MG63 (cell line): Measurements from ENCODE around the gene CDC7. TPM values are rescaled to one million over a fixed set of nuclear protein-coding genes. Genes with fewer than 3 reads are reported as not detected.

Experiments used
- DNase-seq: peaks from one replicate; pipeline ENCODE4 v3.0.0-alpha.2; 2020
- H3K27me3 ChIP-seq: fragments of 250-450 bp; sonication (Bioruptor Pico); 2 replicates; pipeline ENCODE4 v1.5.1; 2020; ENCODE audit warnings: mild to moderate bottlenecking, moderate library complexity
- H3K36me3 ChIP-seq: fragments of 250-450 bp; sonication (Bioruptor Pico); 2 replicates; pipeline ENCODE4 v1.5.1; 2020; ENCODE audit warnings: mild to moderate bottlenecking, moderate library complexity
- H3K4me3 ChIP-seq: fragments of 250-450 bp; sonication (Bioruptor Pico); 2 replicates; pipeline ENCODE4 v1.5.1; 2020; ENCODE audit warnings: mild to moderate bottlenecking, moderate library complexity
- H3K9me3 ChIP-seq: fragments of 250-450 bp; sonication (Bioruptor Pico); 2 replicates; pipeline ENCODE4 v1.5.1; 2020; ENCODE audit warnings: mild to moderate bottlenecking, moderate library complexity
- total RNA-seq: library from RNA; depleted of rRNA; stranded (reverse); fragments of >200 nt; shearing (Covaris generic); gene quantifications from 2 replicates; pipeline ENCODE4 v1.2.3, GENCODE V29; 2014; ENCODE audit warnings: low replicate concordance

Gene CDC7
- total RNA-seq, 1 experiment from 2014 or later = 16.1 TPM

DNA sequence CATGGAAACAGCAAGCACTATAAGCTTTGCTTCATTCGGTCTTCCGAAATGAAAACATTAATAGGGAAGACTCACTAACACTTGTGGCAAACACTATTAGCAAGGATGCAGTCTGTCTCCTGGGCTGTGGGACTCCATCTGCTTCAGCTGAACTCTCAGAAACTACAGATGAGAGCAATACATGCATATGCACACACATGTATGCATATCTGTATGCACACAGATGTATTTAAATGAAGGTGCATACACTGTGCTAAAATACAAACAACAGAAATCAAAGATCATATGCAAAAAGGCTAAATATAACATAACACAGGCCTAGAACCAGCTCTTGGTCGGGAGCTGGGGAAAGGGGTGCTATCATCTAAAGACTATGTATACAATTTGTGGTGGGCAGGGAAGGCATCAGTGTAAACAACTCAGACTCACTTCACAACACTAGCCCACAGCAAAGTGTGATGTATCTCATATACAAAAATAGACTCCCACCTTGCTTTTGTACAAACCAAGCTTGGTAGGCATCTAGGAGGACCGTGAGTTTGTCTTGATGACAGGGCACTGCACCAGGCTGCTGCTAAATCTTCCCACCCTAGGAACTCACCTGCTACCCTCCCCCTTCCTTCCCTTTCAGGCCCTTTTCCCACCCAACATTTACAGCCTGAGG, 32.8 kb downstream of the CDC7 start:
- DNase-seq = no peak
- Histone ChIP-seq H3K36me3 (no peaks in the 10 kb centered on the region), H3K9me3 (no peaks in the 10 kb centered on the region), H3K27me3 (no peaks in the 10 kb centered on the region), H3K4me3 (no peak overlapping the region)

GRCh38 chr1:91535441-91535840, 34.8 kb downstream of the CDC7 start:
- Histone ChIP-seq H3K4me3 (no peak overlapping the region), H3K9me3 (no peaks in the 10 kb centered on the region), H3K36me3 (no peaks in the 10 kb centered on the region), H3K27me3 (no peaks in the 10 kb centered on the region)
- no peak for DNase-seq

DNA sequence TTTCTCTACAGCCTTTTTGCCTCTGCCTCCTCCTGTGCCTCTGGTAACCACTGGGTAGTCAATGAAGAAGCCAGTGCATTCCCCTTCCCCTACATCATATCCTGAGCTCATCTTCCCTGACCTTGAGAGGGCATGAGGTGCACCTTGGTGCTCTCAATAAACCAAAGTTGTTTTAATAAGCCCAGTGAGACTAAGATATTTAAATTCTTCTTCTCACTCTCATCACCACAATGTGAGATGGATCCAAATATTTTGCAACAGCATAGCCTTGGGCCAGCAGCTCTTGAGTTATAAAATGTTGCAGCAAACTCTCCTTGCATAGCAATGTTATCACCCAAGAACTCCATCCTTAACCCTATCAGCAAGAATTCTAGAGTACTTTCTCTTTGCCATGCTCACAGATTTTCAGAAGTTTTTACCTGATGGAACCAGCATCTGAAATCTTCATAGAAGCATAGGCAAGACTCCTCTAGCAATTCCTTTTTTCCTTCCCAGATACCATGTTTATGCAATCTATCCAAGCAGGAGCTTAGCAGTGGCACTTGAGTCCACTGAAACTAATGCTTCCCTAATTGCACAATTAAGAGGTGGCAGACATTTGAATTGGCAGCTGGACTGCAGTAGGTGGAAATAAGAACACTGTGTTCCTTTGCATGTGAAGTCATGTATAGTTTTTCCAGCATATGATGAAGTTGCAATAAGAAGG, 36.8 kb downstream of the CDC7 start:
- Histone ChIP-seq H3K9me3 (no peaks in the 10 kb centered on the region), H3K4me3 (no peak overlapping the region), H3K27me3 (no peaks in the 10 kb centered on the region), H3K36me3 (no peaks in the 10 kb centered on the region)
- peak; percentile 31 for DNase-seq

- H3K4me3 ChIP-seq = no peak overlapping the region
- H3K27me3 ChIP-seq = no peaks in the 10 kb centered on the region
- no peak for DNase-seq
- H3K9me3 ChIP-seq = no peaks in the 10 kb centered on the region
- no peaks in the 10 kb centered on the region for H3K36me3 ChIP-seq
These were observed 37.3 kb downstream of the CDC7 start for GRCh38 chr1:91537987-91538304.

- Histone ChIP-seq H3K9me3 (no peaks in the 10 kb centered on the region), H3K4me3 (no peak overlapping the region), H3K36me3 (no peaks in the 10 kb centered on the region), H3K27me3 (0 out of 2 replicates have a peak, but pooled peaks cover 3% of the 10 kb centered on the region)
- no peak for DNase-seq
These were observed 40.3 kb downstream of the CDC7 start for GRCh38 chr1:91540910-91541309.

GRCh38 chr1:91541918-91542533, 41.4 kb downstream of the CDC7 start:
- no peak for DNase-seq
- Histone ChIP-seq H3K9me3 (no peaks in the 10 kb centered on the region), H3K27me3 (0 out of 2 replicates have a peak, but pooled peaks cover 3% of the 10 kb centered on the region), H3K36me3 (no peaks in the 10 kb centered on the region), H3K4me3 (no peak overlapping the region)

DNA sequence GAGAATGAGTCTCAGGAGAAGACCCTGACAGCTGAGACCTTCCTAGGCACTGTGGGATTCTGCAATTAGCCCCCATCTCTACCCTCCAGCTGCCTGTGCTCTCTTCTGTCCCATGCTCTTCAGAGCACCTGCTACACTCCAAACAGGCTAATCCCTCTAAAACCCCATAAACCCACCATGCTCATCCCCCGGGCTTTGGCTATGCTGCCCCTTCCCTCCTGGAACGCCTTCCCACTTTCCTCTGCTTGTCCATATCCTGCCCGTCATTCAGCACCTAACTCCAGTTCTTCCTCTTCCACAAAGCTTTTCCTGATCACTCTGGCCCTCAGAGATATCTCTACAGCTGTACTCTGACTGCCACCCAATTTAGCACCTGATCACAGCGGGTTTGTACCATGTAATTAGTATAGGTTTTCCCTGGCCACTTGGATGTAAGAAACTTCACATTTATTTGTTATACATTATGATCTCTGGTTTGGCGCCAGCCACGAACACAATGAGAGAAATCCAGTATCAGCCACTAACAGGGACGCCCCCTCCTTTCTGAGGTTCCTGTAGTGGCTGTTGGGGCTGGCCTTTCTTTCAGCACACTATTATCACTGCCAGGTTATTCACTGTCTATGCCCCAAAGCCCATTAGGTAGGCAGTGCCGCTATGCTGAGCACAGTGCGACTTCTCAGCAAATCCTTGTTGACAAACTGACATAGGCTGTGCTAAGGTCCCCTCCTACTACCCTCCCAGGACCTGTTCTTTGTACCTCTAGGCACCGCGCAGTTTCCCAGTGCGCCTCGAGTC, 45.1 kb downstream of the CDC7 start:
- Histone ChIP-seq H3K4me3 (no peak overlapping the region), H3K36me3 (no peaks in the 10 kb centered on the region), H3K9me3 (no peaks in the 10 kb centered on the region), H3K27me3 (0 out of 2 replicates have a peak, but pooled peaks cover 3% of the 10 kb centered on the region)
- no peak for DNase-seq

GRCh38 chr1:91546301-91546581, 45.6 kb downstream of the CDC7 start:
- H3K27me3 ChIP-seq = 0 out of 2 replicates have a peak, but pooled peaks cover 3% of the 10 kb centered on the region
- H3K36me3 ChIP-seq = no peaks in the 10 kb centered on the region
- no peaks in the 10 kb centered on the region for H3K9me3 ChIP-seq
- DNase-seq = no peak
- H3K4me3 ChIP-seq = no peak overlapping the region

DNA sequence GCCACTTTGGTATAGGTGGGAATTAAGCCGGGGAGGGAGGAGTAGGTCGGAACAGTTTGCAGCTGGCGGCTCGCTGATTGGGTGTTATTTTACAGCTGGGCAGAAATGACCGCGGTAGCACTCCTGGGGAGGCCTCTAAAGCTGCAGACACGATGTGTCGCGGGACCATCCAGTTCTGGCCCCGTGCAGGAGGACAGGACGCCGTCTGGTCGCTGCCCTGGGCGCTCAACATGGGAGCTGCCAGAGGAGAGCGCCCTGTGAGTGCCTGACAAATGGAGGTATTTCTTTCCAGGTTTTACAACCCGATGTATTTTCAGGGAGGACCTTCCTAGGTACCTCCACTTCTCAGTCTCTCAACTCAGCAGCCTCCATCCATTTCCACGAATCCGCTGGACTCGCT, 46.2 kb downstream of the CDC7 start:
- Histone ChIP-seq H3K9me3 (no peaks in the 10 kb centered on the region), H3K4me3 (no peak overlapping the region), H3K36me3 (no peaks in the 10 kb centered on the region), H3K27me3 (0 out of 2 replicates have a peak, but pooled peaks cover 3% of the 10 kb centered on the region)
- DNase-seq = no peak

DNA sequence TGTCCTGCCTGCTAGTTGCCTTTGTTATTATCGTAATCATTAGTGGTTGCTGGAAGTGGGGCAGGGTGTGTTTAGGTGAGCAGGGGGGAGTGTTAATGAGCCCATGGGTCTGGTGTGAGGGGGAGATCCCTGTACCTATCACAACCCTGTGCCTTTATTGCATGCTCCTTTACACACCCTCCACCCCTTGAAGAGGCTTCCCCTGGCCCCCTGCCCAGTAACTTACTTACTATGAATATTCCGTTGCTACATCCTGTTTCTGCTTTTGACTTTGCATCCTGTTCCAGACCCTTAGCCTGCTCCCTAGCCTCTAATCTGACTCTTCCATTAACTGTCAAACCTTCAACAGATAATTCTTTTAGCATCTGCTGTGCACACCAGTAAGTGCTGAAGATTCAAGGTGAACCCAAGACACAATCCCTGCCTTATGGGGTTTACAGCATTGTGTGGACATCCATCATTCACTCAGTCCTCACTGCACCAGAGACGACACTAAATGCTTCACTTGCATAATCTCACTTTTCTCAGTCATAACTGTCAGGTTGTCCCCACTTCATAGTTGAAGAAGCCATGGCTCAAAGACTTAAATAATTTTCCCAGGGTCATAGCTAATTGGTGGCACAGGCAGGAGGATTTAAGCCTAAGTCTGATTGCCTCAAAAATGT, 47.9 kb downstream of the CDC7 start:
- DNase-seq = no peak
- Histone ChIP-seq H3K9me3 (no peaks in the 10 kb centered on the region), H3K4me3 (no peak overlapping the region), H3K36me3 (no peaks in the 10 kb centered on the region), H3K27me3 (0 out of 2 replicates have a peak, but pooled peaks cover 3% of the 10 kb centered on the region)

GRCh38 chr1:91549041-91549735, 48.5 kb downstream of the CDC7 start:
- H3K27me3 ChIP-seq = 0 out of 2 replicates have a peak, but pooled peaks cover 3% of the 10 kb centered on the region

DNA sequence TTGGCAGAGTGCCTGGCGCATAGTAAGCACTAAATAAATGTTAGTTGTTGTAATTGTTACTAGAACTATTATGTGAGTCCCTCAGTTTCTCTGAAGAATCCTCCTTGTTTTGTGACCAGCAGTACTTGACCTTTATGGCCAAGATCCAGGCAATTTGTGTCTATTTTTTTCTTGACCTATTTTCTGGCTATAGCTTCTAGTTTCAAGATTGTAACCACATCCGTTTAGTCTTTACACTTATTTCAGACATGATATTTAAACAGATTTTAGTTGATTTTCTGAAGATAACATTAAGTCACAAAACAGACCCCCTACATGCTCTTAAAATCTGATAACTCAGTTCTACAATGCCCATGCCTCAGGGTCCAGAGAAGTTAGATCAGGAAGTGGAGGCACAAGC, 50.3 kb downstream of the CDC7 start:
- Histone ChIP-seq H3K27me3 (no peaks in the 10 kb centered on the region), H3K9me3 (no peaks in the 10 kb centered on the region), H3K4me3 (no peak overlapping the region), H3K36me3 (no peaks in the 10 kb centered on the region)
- no peak for DNase-seq

More at GRCh38 chr1:91549041-91549735, 48.5 kb downstream of the CDC7 start:
- Histone ChIP-seq H3K9me3 (no peaks in the 10 kb centered on the region), H3K4me3 (no peak overlapping the region), H3K36me3 (no peaks in the 10 kb centered on the region)
- DNase-seq = no peak

- DNase-seq = no peak
- Histone ChIP-seq H3K4me3 (no peak overlapping the region), H3K9me3 (no peaks in the 10 kb centered on the region), H3K36me3 (no peaks in the 10 kb centered on the region), H3K27me3 (no peaks in the 10 kb centered on the region)
These were observed 51.4 kb downstream of the CDC7 start for GRCh38 chr1:91552091-91552490.

DNA sequence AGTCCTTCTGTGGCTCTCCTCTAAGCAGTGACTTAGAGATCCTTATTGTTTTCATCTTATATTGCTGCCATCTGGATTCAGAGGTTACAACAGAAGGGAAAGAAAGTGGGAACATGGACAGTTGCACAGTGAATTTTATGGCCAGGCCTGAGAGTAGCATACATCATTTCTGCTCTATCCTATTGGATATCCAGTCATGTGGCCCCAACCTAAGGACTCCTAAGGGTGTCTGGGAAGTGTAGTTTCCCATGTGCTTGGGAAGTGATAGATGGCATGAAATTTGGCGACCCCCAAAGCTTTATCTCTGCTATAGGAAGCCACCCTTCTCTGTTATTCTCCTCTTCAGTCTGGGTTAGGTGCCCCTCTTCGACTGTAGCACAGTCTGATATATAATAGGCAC, 51.9 kb downstream of the CDC7 start:
- no peaks in the 10 kb centered on the region for H3K27me3 ChIP-seq
- DNase-seq = no peak

DNA sequence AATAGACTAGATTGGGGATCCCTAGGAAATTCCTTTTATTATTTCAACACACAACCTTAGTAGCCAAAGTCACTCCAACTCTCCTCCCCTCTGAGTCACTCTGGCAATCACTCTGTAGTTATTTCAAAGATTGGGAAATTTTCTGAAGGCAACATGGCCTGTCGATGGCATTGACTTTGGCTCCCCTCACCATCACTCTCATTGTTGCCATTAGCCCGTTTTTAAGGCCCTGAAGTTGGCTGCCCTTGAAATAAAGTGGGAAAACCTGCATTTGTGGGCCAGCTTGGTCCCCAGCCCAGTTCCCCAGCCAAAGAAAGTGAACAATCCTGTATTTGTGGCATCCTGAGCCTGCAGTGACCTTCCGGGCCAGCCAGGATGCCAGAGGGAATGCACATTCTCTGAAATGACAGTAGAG, 52.5 kb downstream of the CDC7 start:
- H3K36me3 ChIP-seq = no peaks in the 10 kb centered on the region
- peak; percentile 64 for DNase-seq
- H3K4me3 ChIP-seq = no peak overlapping the region
- no peaks in the 10 kb centered on the region for H3K9me3 ChIP-seq
- no peaks in the 10 kb centered on the region for H3K27me3 ChIP-seq

More for the DNA sequence above, 51.9 kb downstream of the CDC7 start:
- Histone ChIP-seq H3K36me3 (no peaks in the 10 kb centered on the region), H3K4me3 (no peak overlapping the region), H3K9me3 (no peaks in the 10 kb centered on the region)

DNA sequence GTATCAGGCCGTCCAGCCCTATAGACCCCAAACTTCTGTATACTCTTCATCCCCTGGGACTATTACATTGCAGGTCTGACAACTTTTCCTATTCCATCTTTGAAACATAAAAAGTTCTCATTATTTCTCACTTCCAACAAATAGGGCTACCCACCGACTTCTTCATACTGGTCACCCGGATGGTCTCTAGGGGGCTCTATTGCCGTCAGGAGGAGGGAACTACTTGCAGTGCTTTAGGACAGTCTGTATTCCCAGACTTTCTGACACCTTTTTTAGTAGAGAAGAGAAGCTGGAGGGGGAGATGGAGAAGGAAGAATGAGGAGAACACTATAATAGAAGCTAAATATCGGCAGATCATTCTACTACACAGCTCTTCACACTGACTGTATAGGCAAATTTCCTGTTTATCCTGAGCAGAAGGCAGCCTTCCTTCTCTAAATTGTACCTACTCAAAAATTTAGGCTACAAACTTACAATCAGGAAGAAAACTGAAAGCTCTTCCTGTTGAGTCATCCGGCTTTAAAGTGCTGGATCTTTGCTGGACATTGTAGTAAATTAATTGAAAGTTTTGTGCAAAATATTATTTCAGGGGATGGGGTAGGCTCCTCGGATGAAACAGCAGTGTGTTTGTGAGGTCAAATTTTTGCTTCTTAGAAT, 54.6 kb downstream of the CDC7 start:
- no peak overlapping the region for H3K4me3 ChIP-seq
- H3K9me3 ChIP-seq = no peaks in the 10 kb centered on the region
- no peak for DNase-seq
- no peaks in the 10 kb centered on the region for H3K36me3 ChIP-seq
- H3K27me3 ChIP-seq = no peaks in the 10 kb centered on the region
